ENCODE measurements around the gene VAV2.

GRCh38 chr9:133758228-133758627 is 233.9 kb downstream of the VAV2 start:
- TF ChIP-seq, protein P1, sequence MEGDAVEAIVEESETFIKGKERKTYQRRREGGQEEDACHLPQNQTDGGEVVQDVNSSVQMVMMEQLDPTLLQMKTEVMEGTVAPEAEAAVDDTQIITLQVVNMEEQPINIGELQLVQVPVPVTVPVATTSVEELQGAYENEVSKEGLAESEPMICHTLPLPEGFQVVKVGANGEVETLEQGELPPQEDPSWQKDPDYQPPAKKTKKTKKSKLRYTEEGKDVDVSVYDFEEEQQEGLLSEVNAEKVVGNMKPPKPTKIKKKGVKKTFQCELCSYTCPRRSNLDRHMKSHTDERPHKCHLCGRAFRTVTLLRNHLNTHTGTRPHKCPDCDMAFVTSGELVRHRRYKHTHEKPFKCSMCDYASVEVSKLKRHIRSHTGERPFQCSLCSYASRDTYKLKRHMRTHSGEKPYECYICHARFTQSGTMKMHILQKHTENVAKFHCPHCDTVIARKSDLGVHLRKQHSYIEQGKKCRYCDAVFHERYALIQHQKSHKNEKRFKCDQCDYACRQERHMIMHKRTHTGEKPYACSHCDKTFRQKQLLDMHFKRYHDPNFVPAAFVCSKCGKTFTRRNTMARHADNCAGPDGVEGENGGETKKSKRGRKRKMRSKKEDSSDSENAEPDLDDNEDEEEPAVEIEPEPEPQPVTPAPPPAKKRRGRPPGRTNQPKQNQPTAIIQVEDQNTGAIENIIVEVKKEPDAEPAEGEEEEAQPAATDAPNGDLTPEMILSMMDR (IDR thresholded peaks at IDR 0.05): no peak
- TF ChIP-seq POLR2A (IDR thresholded peaks at IDR 0.05) (no peak), POLR2AphosphoS5 (IDR thresholded peaks at IDR 0.05) (no peak), EP300 (IDR thresholded peaks at IDR 0.05) (no peak)

Data from sigmoid colon (tissue), 4 donors.